PC-3 (cell line): ENCODE measurements around the gene SEMA3F. TPM values are rescaled to one million over a fixed set of nuclear protein-coding genes. Genes with fewer than 3 reads are reported as not detected.
A peak's percentile ranks its signal among the peaks of the same experiment; 100 is the strongest.

Source experiments
- ATAC-seq: fragments of 200-7000 bp; cut with Tn5 transposase; 2 replicates; pipeline ENCODE4 v1.9.1; 2020; ENCODE audit warnings: mild to moderate bottlenecking, moderate library complexity
- BruUV-seq: library from RNA; stranded (reverse); fragments of 400-500 nt; replicated peaks from 2 replicates; lab custom pipeline; 2021; lab: Mats Ljungman, UMichigan
- CTCF ChIA-PET: fragments of 300-600 bp; sonication (Branson Sonifier 250); formaldehyde crosslinking; loops from one replicate; lab custom pipeline; 2022; ENCODE audit warnings: antibody characterized with exemption; lab: Charles Lee
- POLR2A ChIA-PET: fragments of 300-600 bp; sonication (Branson Sonifier 250); formaldehyde crosslinking; loops from one replicate; lab custom pipeline; 2022; ENCODE audit warnings: antibody characterized with exemption; ENCODE audit not compliant: unreplicated experiment; lab: Charles Lee
- DNase-seq: peaks from one replicate; pipeline ENCODE4 v3.0.0-alpha.2; 2015
- H2AFZ ChIP-seq: fragments of 300-600 bp; sonication (generic); 2 replicates; pipeline ENCODE4 v1.6.0; 2016; ENCODE audit warnings: antibody characterized with exemption, low read length
- H3F3A ChIP-seq: fragments of 300-600 bp; sonication (generic); one replicate; pipeline ENCODE4 v1.6.0; 2017; ENCODE audit warnings: antibody characterized with exemption, low read length, control low read depth, mild to moderate bottlenecking; ENCODE audit not compliant: unreplicated experiment
- H3K27ac ChIP-seq: fragments of 300-600 bp; sonication (generic); 2 replicates; pipeline ENCODE4 v1.5.1; 2016; ENCODE audit warnings: mild to moderate bottlenecking, low read length
- H3K27me3 ChIP-seq: fragments of 300-600 bp; sonication (generic); 2 replicates; pipeline ENCODE4 v1.6.1; 2016; ENCODE audit warnings: low read length, mixed read lengths
- H3K36me3 ChIP-seq: fragments of 300-600 bp; sonication (generic); 2 replicates; pipeline ENCODE4 v1.6.1; 2016; ENCODE audit warnings: low read depth, mixed run types, low read length, mixed read lengths
- H3K4me1 ChIP-seq: fragments of 300-600 bp; sonication (generic); 2 replicates; pipeline ENCODE4 v1.5.1; 2016; ENCODE audit warnings: low read length; ENCODE audit not compliant: insufficient read depth
- H3K4me2 ChIP-seq: fragments of 300-600 bp; sonication (generic); 2 replicates; pipeline ENCODE4 v1.6.0; 2016; ENCODE audit warnings: low read length
- H3K4me3 ChIP-seq: fragments of 300-600 bp; sonication (generic); 2 replicates; pipeline ENCODE4 v1.5.1; 2016; ENCODE audit warnings: mild to moderate bottlenecking, low read length, mixed read lengths
- H3K79me2 ChIP-seq: fragments of 300-600 bp; sonication (generic); 2 replicates; pipeline ENCODE4 v1.6.1; 2017; ENCODE audit warnings: low read length, mixed read lengths
- H3K9ac ChIP-seq: fragments of 300-600 bp; sonication (generic); 2 replicates; pipeline ENCODE4 v1.6.0; 2016; ENCODE audit warnings: mild to moderate bottlenecking, low read length
- H3K9me2 ChIP-seq: fragments of 300-600 bp; sonication (generic); replicated peaks from 2 replicates; pipeline ENCODE4 v1.6.1; 2016; ENCODE audit warnings: mixed run types, low read length, mixed read lengths
- H3K9me3 ChIP-seq: fragments of 300-600 bp; sonication (generic); 2 replicates; pipeline ENCODE4 v1.6.1; 2016; ENCODE audit warnings: low read length, mixed read lengths
- H4K20me1 ChIP-seq: fragments of 300-600 bp; sonication (generic); 2 replicates; pipeline ENCODE4 v1.6.1; 2016; ENCODE audit warnings: low read length, mixed read lengths
- EZH2 ChIP-seq: fragments of 300-600 bp; sonication (generic); IDR thresholded peaks from one replicate; pipeline ENCODE4 v1.6.1; 2017; ENCODE audit warnings: antibody characterized with exemption, mild to moderate bottlenecking, low read length; ENCODE audit not compliant: unreplicated experiment
- EZH2phosphoT487 ChIP-seq: fragments of 300-600 bp; sonication (generic); IDR thresholded peaks from 2 replicates; pipeline ENCODE4 v1.6.1; 2018; ENCODE audit warnings: mild to moderate bottlenecking, antibody characterized with exemption, low read length, borderline replicate concordance
- intact Hi-C: fragments of 100-400 bp; cut with micrococcal nuclease; formaldehyde crosslinking; loops from 2 replicates; pipeline ENCODE4 v1.9.0; 2023
- total RNA-seq: library from RNA; depleted of rRNA; stranded (reverse); fragments of >200 nt; gene quantifications from 2 replicates; pipeline ENCODE4 v1.2.3, GENCODE V29; 2014
- TF ChIP-seq, protein P1 (sequence below): fragments of 300-600 bp; sonication (generic); conservative IDR thresholded peaks from 2 replicates; pipeline ENCODE4 v1.5.1; 2017; ENCODE audit warnings: antibody characterized with exemption, low read depth, mild to moderate bottlenecking, low read length

The SEMA3F gene
- total RNA-seq, 1 experiment from 2014 or later = 50.5 TPM

- peaks cover 44% of the 10 kb centered on the region for H3K36me3 ChIP-seq
- CTCF ChIA-PET = interaction anchor here (0.6 kb wide), 2 partner anchors 237 to 297 kb away, joined by 3 to 5 read pairs; no protein-coding TSS in a partner anchor
- H3K9ac ChIP-seq = no peak overlapping the region
- H3F3A ChIP-seq = no peaks in the 10 kb centered on the region
- H4K20me1 ChIP-seq = 0 out of 2 replicates have a peak, but pooled peaks cover 8% of the 10 kb centered on the region
- H3K9me3 ChIP-seq = no peaks in the 10 kb centered on the region
- H2AFZ ChIP-seq = no peak overlapping the region
- H3K4me2 ChIP-seq = no peak overlapping the region
- no peak for TF ChIP-seq EZH2phosphoT487
- TF ChIP-seq, protein P1, sequence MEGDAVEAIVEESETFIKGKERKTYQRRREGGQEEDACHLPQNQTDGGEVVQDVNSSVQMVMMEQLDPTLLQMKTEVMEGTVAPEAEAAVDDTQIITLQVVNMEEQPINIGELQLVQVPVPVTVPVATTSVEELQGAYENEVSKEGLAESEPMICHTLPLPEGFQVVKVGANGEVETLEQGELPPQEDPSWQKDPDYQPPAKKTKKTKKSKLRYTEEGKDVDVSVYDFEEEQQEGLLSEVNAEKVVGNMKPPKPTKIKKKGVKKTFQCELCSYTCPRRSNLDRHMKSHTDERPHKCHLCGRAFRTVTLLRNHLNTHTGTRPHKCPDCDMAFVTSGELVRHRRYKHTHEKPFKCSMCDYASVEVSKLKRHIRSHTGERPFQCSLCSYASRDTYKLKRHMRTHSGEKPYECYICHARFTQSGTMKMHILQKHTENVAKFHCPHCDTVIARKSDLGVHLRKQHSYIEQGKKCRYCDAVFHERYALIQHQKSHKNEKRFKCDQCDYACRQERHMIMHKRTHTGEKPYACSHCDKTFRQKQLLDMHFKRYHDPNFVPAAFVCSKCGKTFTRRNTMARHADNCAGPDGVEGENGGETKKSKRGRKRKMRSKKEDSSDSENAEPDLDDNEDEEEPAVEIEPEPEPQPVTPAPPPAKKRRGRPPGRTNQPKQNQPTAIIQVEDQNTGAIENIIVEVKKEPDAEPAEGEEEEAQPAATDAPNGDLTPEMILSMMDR = no peak
- no peak for TF ChIP-seq EZH2
- POLR2A ChIA-PET = no interaction called here
- no peaks in the 10 kb centered on the region for H3K9me2 ChIP-seq
- BruUV-seq = no TSS peak
- no peak for DNase-seq
- ATAC-seq = no peak
- H3K4me3 ChIP-seq = no peak overlapping the region
- H3K79me2 ChIP-seq = no peaks in the 10 kb centered on the region
- no peaks in the 10 kb centered on the region for H3K27me3 ChIP-seq
- H3K4me1 ChIP-seq = no peaks in the 10 kb centered on the region
- H3K27ac ChIP-seq = no peak overlapping the region
- intact Hi-C loops = loop anchor here (2.0 to 5.0 kb wide), 2 partner anchors 35 to 53 kb away; partner anchors contain the start of gene SEMA3F
Observed at GRCh38 chr3:50119786-50120185, 35.3 kb upstream of the SEMA3F start.

DNA sequence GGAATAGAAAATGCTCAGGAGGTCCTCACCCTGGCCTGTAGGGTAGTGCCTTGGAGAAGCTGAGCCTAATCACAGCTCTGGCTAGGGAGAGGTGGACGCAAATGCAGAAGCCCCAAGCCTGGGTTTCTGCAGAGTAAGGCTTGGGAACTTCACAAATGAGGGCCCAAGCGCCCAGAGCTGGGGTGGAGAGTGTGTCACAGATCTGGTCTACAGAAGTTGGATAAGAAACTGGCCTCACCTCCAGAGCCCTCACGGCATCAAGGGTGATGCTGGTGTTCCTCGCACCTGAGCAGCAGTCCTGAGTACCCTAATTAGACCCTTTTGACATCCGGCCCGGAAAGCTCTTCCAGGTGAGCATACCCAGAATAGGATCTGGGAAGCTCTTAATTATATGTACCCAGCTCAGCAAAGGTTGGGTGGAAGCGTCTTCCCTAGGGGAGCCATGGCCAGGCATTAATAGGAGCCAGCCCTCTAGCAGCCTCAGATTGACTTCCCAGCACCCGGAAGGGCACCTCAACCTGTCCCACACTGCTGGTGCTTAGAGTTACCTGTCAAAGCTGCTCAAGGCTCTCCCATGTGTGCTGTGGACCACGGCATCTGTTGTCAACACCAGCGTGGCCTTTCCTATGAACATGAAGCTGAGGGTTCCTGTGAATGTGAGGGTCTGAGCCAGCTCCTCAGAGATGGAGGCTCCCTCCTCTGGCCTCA lies 34.6 kb upstream of the SEMA3F start:
- H3K9me2 ChIP-seq = no peaks in the 10 kb centered on the region
- no peaks in the 10 kb centered on the region for H3F3A ChIP-seq
- no peak overlapping the region for H2AFZ ChIP-seq
- 0 out of 2 replicates have a peak, but pooled peaks cover 6% of the 10 kb centered on the region for H4K20me1 ChIP-seq
- intact Hi-C loops = loop anchor here (2.0 to 5.0 kb wide), 2 partner anchors 34 to 52 kb away; partner anchors contain the start of gene SEMA3F
- peak; percentile 11 for ATAC-seq
- H3K27ac ChIP-seq = no peak overlapping the region
- H3K4me2 ChIP-seq = no peak overlapping the region
- ChIA-PET POLR2A (no interaction called here), CTCF (interaction anchor here (0.8 to 1.1 kb wide), 2 partner anchors 70 to 126 kb away, joined by 3 read pairs; no protein-coding TSS in a partner anchor)
- H3K9me3 ChIP-seq = no peaks in the 10 kb centered on the region
- BruUV-seq = no TSS peak
- H3K4me3 ChIP-seq = no peak overlapping the region
- no peaks in the 10 kb centered on the region for H3K27me3 ChIP-seq
- no peak overlapping the region for H3K9ac ChIP-seq
- H3K36me3 ChIP-seq = peaks cover 37% of the 10 kb centered on the region
- TF ChIP-seq, protein P1 = no peak
- TF ChIP-seq EZH2 (no peak), EZH2phosphoT487 (no peak)
- H3K79me2 ChIP-seq = no peaks in the 10 kb centered on the region
- no peak for DNase-seq
- no peaks in the 10 kb centered on the region for H3K4me1 ChIP-seq
